GM19395 (cell line): ENCODE measurements around the gene SLC25A38.
"Not testable (repeated sequence)": the region's sequence is repeated elsewhere in the genome, so short reads cannot be mapped to it uniquely, and the experiment has no call there.

Experiments used
- ATAC-seq: cut with Tn5 transposase; IDR thresholded peaks from one replicate; pipeline ENCODE4 v1.9.1; 2021; ENCODE audit warnings: mild to moderate bottlenecking, moderate library complexity; ENCODE audit not compliant: unreplicated experiment

The SLC25A38 gene

GRCh38 chr3:39406368-39407258 is 23.4 kb downstream of the SLC25A38 start, which contains the start of gene RPSA:
TSS of gene RPSA (plus strand) at chr3:39406720. CDS start at chr3:39407654, 934 bp downstream.
- peak; percentile 91 for ATAC-seq

GRCh38 chr3:39407259-39407629 is 24.1 kb downstream of the SLC25A38 start:
- no peak for ATAC-seq

- ATAC-seq, result no peak
These were observed 24.8 kb downstream of the SLC25A38 start for GRCh38 chr3:39407773-39408492.

GRCh38 chr3:39408493-39409372 is 25.6 kb downstream of the SLC25A38 start:
- ATAC-seq, result no peak

GRCh38 chr3:39409514-39410136 is 26.5 kb downstream of the SLC25A38 start:
- no peak for ATAC-seq

GRCh38 chr3:39410893-39411292 is 27.7 kb downstream of the SLC25A38 start:
- no peak for ATAC-seq

- no peak for ATAC-seq
These were observed 29.6 kb downstream of the SLC25A38 start for GRCh38 chr3:39412668-39413260.

- no peak for ATAC-seq
These were observed 30.7 kb downstream of the SLC25A38 start for GRCh38 chr3:39413691-39414420.

- ATAC-seq, result no peak
These were observed 31.3 kb downstream of the SLC25A38 start for GRCh38 chr3:39414421-39414907.

- ATAC-seq, result not testable (repeated sequence)
These were observed 32.1 kb downstream of the SLC25A38 start for GRCh38 chr3:39415302-39415701.

GRCh38 chr3:39415983-39416382 is 32.8 kb downstream of the SLC25A38 start:
- ATAC-seq, result no peak

- ATAC-seq, result not testable (repeated sequence)
These were observed 33.8 kb downstream of the SLC25A38 start for GRCh38 chr3:39416998-39417397.

- ATAC-seq, result not testable (repeated sequence)
These were observed 35.5 kb downstream of the SLC25A38 start for GRCh38 chr3:39418556-39419225.

GRCh38 chr3:39419742-39420315 is 36.7 kb downstream of the SLC25A38 start:
- no peak for ATAC-seq

GRCh38 chr3:39420543-39420942 is 37.4 kb downstream of the SLC25A38 start:
- ATAC-seq, result no peak

- no peak for ATAC-seq
These were observed 40.3 kb downstream of the SLC25A38 start for GRCh38 chr3:39423436-39423970.

- ATAC-seq, result no peak
These were observed 43.1 kb downstream of the SLC25A38 start for GRCh38 chr3:39426312-39426711.

- ATAC-seq, result no peak
These were observed 44.3 kb downstream of the SLC25A38 start for GRCh38 chr3:39427506-39427905.
